HL-60 (cell line): ENCODE data around the gene PDE8A.

Experiments used
- CTCF ChIP-seq: IDR thresholded peaks from one replicate; pipeline ENCODE4 v1.5.1; 2011; ENCODE audit warnings: low read length, control low read depth, inconsistent platforms; ENCODE audit not compliant: insufficient read depth
- GABPA ChIP-seq: IDR thresholded peaks from 2 replicates; pipeline ENCODE4 v1.6.1; 2012; ENCODE audit warnings: low read depth
- POLR2AphosphoS5 ChIP-seq: IDR thresholded peaks from 2 replicates; pipeline ENCODE4 v1.6.1; 2012; ENCODE audit warnings: low read depth
- TF ChIP-seq, protein P1 (sequence below): IDR thresholded peaks from 2 replicates; pipeline ENCODE4 v1.6.1; 2012; ENCODE audit warnings: low read depth; ENCODE audit not compliant: insufficient replicate concordance

GRCh38 chr15:85003593-85004312 is 22.1 kb downstream of the PDE8A start:
- no peak for TF ChIP-seq POLR2AphosphoS5
- no peak for TF ChIP-seq CTCF
- TF ChIP-seq, protein P1, sequence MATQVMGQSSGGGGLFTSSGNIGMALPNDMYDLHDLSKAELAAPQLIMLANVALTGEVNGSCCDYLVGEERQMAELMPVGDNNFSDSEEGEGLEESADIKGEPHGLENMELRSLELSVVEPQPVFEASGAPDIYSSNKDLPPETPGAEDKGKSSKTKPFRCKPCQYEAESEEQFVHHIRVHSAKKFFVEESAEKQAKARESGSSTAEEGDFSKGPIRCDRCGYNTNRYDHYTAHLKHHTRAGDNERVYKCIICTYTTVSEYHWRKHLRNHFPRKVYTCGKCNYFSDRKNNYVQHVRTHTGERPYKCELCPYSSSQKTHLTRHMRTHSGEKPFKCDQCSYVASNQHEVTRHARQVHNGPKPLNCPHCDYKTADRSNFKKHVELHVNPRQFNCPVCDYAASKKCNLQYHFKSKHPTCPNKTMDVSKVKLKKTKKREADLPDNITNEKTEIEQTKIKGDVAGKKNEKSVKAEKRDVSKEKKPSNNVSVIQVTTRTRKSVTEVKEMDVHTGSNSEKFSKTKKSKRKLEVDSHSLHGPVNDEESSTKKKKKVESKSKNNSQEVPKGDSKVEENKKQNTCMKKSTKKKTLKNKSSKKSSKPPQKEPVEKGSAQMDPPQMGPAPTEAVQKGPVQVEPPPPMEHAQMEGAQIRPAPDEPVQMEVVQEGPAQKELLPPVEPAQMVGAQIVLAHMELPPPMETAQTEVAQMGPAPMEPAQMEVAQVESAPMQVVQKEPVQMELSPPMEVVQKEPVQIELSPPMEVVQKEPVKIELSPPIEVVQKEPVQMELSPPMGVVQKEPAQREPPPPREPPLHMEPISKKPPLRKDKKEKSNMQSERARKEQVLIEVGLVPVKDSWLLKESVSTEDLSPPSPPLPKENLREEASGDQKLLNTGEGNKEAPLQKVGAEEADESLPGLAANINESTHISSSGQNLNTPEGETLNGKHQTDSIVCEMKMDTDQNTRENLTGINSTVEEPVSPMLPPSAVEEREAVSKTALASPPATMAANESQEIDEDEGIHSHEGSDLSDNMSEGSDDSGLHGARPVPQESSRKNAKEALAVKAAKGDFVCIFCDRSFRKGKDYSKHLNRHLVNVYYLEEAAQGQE = no peak
- no peak for TF ChIP-seq GABPA
